Sigmoid colon (tissue), 4 donors: ENCODE data around the gene NDOR1.

Source experiments
- POLR2A ChIP-seq, 2 donors: fragments of 450-650 bp; IDR thresholded peaks; one replicate each; pipeline ENCODE4 v1.6.1; 2016; ENCODE audit warnings: antibody characterized with exemption in 2 of 2, mild to moderate bottlenecking in 2 of 2, moderate library complexity in 2 of 2
- POLR2AphosphoS5 ChIP-seq, 4 donors: sonication (generic); formaldehyde crosslinking; IDR thresholded peaks; one replicate each; pipeline ENCODE4 v1.6.1; 2017; ENCODE audit warnings: antibody characterized with exemption in 4 of 4
- TF ChIP-seq, protein P1 (sequence below), 4 experiments: fragments of 450-650 bp in 3 of 4; fragments of 200-600 bp in 1 of 4; IDR thresholded peaks; one replicate each; pipeline ENCODE4 v1.5.1; 2016 to 2019; ENCODE audit warnings: antibody characterized with exemption in 4 of 4, mild to moderate bottlenecking in 3 of 4, moderate library complexity in 2 of 4

DNA sequence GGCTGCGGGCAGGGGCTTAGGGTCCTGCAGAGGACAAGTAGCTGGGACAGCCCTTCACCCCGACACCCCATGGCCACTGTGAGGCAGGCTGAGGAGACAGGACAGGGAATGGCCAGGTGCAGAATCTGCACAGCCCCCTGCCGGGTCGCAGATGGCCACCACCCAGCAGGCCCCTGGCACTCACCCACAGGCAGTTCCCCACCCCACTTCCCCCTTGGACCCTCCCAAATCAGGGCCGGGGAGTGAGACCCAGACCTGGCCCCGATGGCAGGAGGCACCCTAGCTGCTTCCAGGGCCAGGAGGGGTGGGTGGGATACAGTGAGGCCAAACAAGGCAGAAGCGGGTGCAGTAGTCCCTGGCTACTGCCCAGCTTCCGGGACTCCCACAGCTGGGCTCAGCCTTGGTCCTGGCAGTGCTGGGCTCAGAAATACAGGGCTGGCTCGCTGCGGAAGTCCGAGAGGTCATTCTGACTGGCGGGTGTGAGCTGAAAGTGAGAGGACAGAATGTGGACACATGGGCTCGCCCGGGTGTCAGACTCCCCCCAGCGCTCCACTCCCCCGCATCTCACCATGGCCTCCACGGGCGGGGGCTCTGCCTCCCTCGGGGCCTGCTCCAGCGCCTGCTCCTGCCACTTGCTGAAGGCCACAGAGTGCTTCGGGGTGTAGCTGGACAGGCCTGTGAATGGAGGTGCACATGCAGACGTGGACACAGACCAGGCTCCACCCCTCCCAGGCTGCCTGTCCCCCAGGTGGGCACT lies 13.6 kb upstream of the NDOR1 start:
- TF ChIP-seq POLR2A (IDR thresholded peaks at IDR 0.05) (no peak), POLR2AphosphoS5 (IDR thresholded peaks at IDR 0.05) (no peak)
- TF ChIP-seq, protein P1, sequence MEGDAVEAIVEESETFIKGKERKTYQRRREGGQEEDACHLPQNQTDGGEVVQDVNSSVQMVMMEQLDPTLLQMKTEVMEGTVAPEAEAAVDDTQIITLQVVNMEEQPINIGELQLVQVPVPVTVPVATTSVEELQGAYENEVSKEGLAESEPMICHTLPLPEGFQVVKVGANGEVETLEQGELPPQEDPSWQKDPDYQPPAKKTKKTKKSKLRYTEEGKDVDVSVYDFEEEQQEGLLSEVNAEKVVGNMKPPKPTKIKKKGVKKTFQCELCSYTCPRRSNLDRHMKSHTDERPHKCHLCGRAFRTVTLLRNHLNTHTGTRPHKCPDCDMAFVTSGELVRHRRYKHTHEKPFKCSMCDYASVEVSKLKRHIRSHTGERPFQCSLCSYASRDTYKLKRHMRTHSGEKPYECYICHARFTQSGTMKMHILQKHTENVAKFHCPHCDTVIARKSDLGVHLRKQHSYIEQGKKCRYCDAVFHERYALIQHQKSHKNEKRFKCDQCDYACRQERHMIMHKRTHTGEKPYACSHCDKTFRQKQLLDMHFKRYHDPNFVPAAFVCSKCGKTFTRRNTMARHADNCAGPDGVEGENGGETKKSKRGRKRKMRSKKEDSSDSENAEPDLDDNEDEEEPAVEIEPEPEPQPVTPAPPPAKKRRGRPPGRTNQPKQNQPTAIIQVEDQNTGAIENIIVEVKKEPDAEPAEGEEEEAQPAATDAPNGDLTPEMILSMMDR (IDR thresholded peaks at IDR 0.05): no peak
